HUES48 (cell line): Measurements from ENCODE around the gene CD2.

ENCODE experiments used
- H3K27ac ChIP-seq: one replicate; pipeline ENCODE4 v1.7.0; 2013; ENCODE audit warnings: low read depth, low read length, inconsistent platforms
- H3K27me3 ChIP-seq: 2 replicates; pipeline ENCODE4 v1.6.1; 2013; ENCODE audit warnings: mild to moderate bottlenecking, low read length; ENCODE audit not compliant: control insufficient read depth, insufficient read depth
- H3K36me3 ChIP-seq: 2 replicates; pipeline ENCODE4 v1.6.1; 2013; ENCODE audit warnings: low read length; ENCODE audit not compliant: control insufficient read depth, insufficient read depth
- H3K4me1 ChIP-seq: 2 replicates; pipeline ENCODE4 v1.6.1; 2013; ENCODE audit warnings: mild to moderate bottlenecking, low read length; ENCODE audit not compliant: control insufficient read depth, insufficient read depth
- H3K4me3 ChIP-seq: 2 replicates; pipeline ENCODE4 v1.5.1; 2013; ENCODE audit warnings: mild to moderate bottlenecking, low read depth, low read length
- H3K9ac ChIP-seq: 2 replicates; pipeline ENCODE4 v1.6.1; 2013; ENCODE audit warnings: mild to moderate bottlenecking, low read depth, low read length, moderate library complexity
- H3K9me3 ChIP-seq: 2 replicates; pipeline ENCODE4 v1.6.1; 2013; ENCODE audit warnings: low read length; ENCODE audit not compliant: control insufficient read depth, insufficient read depth

Gene CD2

GRCh38 chr1:116754198-116754977, at the start of gene CD2:
TSS of gene CD2 (plus strand) at chr1:116754430. CDS start at chr1:116754493, 63 bp downstream.
- H3K9me3 ChIP-seq: no peaks in the 10 kb centered on the region
- no peak within 1 kb of the TSS for H3K27ac ChIP-seq
- no peaks in the 10 kb centered on the region for H3K27me3 ChIP-seq
- H3K4me1 ChIP-seq: no peaks in the 10 kb centered on the region
- no peaks in the 10 kb centered on the region for H3K36me3 ChIP-seq
- no peak within 1 kb of the TSS for H3K9ac ChIP-seq
- no peak within 1 kb of the TSS for H3K4me3 ChIP-seq

- no peak overlapping the region for H3K9ac ChIP-seq
- no peak overlapping the region for H3K4me3 ChIP-seq
- no peaks in the 10 kb centered on the region; the same call in 1 of the 2 replicates for H3K9me3 ChIP-seq
- H3K36me3 ChIP-seq: no peaks in the 10 kb centered on the region
- no peaks in the 10 kb centered on the region; the same call in 1 of the 2 replicates for H3K4me1 ChIP-seq
- H3K27me3 ChIP-seq: no peaks in the 10 kb centered on the region
- no peak overlapping the region for H3K27ac ChIP-seq
These were observed 48.1 kb upstream of the CD2 start for GRCh38 chr1:116706123-116706522.

- H3K9me3 ChIP-seq: no peaks in the 10 kb centered on the region; the same call in 1 of the 2 replicates
- H3K4me1 ChIP-seq: peaks cover 6% of the 10 kb centered on the region
- no peak overlapping the region for H3K9ac ChIP-seq
- no peak overlapping the region for H3K27ac ChIP-seq
- H3K27me3 ChIP-seq: no peaks in the 10 kb centered on the region
- H3K36me3 ChIP-seq: no peaks in the 10 kb centered on the region
- H3K4me3 ChIP-seq: no peak overlapping the region
These were observed 47.4 kb upstream of the CD2 start for GRCh38 chr1:116706841-116707240.

- Histone ChIP-seq H3K4me3 (no peak overlapping the region), H3K4me1 (peaks cover 21% of the 10 kb centered on the region), H3K27me3 (no peaks in the 10 kb centered on the region), H3K9ac (no peak overlapping the region), H3K36me3 (no peaks in the 10 kb centered on the region), H3K27ac (no peak overlapping the region), H3K9me3 (no peaks in the 10 kb centered on the region; the same call in 1 of the 2 replicates)
These were observed 45.9 kb upstream of the CD2 start for GRCh38 chr1:116708255-116708900.

- H3K36me3 ChIP-seq: no peaks in the 10 kb centered on the region
- H3K4me3 ChIP-seq: no peak overlapping the region
- no peaks in the 10 kb centered on the region; the same call in 1 of the 2 replicates for H3K9me3 ChIP-seq
- no peak overlapping the region for H3K27ac ChIP-seq
- H3K4me1 ChIP-seq: peaks cover 22% of the 10 kb centered on the region
- H3K9ac ChIP-seq: no peak overlapping the region
- H3K27me3 ChIP-seq: no peaks in the 10 kb centered on the region
These were observed 44.5 kb upstream of the CD2 start for GRCh38 chr1:116709666-116710167.

GRCh38 chr1:116710420-116711262, 43.6 kb upstream of the CD2 start:
- Histone ChIP-seq H3K27ac (no peak overlapping the region), H3K4me3 (no peak overlapping the region), H3K9me3 (no peaks in the 10 kb centered on the region; the same call in 1 of the 2 replicates), H3K4me1 (peaks cover 22% of the 10 kb centered on the region), H3K27me3 (no peaks in the 10 kb centered on the region), H3K36me3 (no peaks in the 10 kb centered on the region), H3K9ac (no peak overlapping the region)

GRCh38 chr1:116711263-116711840, 42.9 kb upstream of the CD2 start:
- no peaks in the 10 kb centered on the region for H3K36me3 ChIP-seq
- peaks cover 22% of the 10 kb centered on the region for H3K4me1 ChIP-seq
- H3K27me3 ChIP-seq: no peaks in the 10 kb centered on the region
- H3K4me3 ChIP-seq: no peak overlapping the region
- no peaks in the 10 kb centered on the region for H3K9me3 ChIP-seq
- H3K27ac ChIP-seq: no peak overlapping the region
- no peak overlapping the region for H3K9ac ChIP-seq

GRCh38 chr1:116712510-116712909, 41.7 kb upstream of the CD2 start:
- H3K27ac ChIP-seq: peak overlapping the region; percentile 60
- H3K27me3 ChIP-seq: no peaks in the 10 kb centered on the region
- H3K9ac ChIP-seq: peak overlapping the region; percentile 31; the same call in 1 of the 2 replicates
- H3K4me1 ChIP-seq: peaks cover 22% of the 10 kb centered on the region
- no peaks in the 10 kb centered on the region for H3K36me3 ChIP-seq
- no peak overlapping the region for H3K4me3 ChIP-seq
- no peaks in the 10 kb centered on the region for H3K9me3 ChIP-seq

GRCh38 chr1:116713474-116713873, 40.8 kb upstream of the CD2 start:
- Histone ChIP-seq H3K9me3 (no peaks in the 10 kb centered on the region), H3K4me3 (no peak overlapping the region), H3K27me3 (no peaks in the 10 kb centered on the region), H3K36me3 (no peaks in the 10 kb centered on the region), H3K27ac (no peak overlapping the region), H3K4me1 (peaks cover 22% of the 10 kb centered on the region), H3K9ac (no peak overlapping the region)

- H3K9me3 ChIP-seq: no peaks in the 10 kb centered on the region
- H3K9ac ChIP-seq: no peak overlapping the region
- no peak overlapping the region for H3K4me3 ChIP-seq
- no peaks in the 10 kb centered on the region for H3K36me3 ChIP-seq
- H3K27me3 ChIP-seq: no peaks in the 10 kb centered on the region
- peaks cover 21% of the 10 kb centered on the region for H3K4me1 ChIP-seq
- H3K27ac ChIP-seq: no peak overlapping the region
These were observed 37.8 kb upstream of the CD2 start for GRCh38 chr1:116716391-116716790.
